GM12801 (cell line): ENCODE data around the gene SYT17.

ENCODE experiments used
- CTCF ChIP-seq: IDR thresholded peaks from one replicate; pipeline ENCODE4 v1.5.1; 2011; ENCODE audit warnings: control low read depth; ENCODE audit not compliant: insufficient read length; ENCODE audit errors: extremely low read depth

SYT17 gene

DNA sequence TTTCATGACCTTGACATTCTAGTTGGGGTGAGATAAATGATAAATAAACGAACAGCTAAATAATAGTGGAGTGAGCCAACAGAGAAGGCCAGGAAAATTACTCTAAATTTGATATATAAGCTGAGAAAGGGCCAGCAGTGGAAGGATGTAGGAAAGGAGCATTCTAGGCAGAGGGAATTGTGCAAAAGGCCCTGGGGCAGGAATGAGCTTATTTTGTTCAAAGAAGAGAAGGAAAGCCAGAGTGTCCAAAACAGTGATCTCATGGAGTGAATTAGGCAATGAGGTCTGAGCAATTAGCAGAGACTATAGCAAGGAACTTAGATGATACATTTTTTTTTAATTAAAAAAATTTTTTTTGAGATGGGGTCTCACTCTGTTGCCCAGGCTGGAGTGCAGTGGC, 74.1 kb downstream of the SYT17 start:
- TF ChIP-seq CTCF, result no peak

GRCh38 chr16:19242987-19243575, 75.0 kb downstream of the SYT17 start:
- TF ChIP-seq CTCF, result no peak

- no peak for TF ChIP-seq CTCF
These were observed 77.4 kb downstream of the SYT17 start for GRCh38 chr16:19245326-19245925.

DNA sequence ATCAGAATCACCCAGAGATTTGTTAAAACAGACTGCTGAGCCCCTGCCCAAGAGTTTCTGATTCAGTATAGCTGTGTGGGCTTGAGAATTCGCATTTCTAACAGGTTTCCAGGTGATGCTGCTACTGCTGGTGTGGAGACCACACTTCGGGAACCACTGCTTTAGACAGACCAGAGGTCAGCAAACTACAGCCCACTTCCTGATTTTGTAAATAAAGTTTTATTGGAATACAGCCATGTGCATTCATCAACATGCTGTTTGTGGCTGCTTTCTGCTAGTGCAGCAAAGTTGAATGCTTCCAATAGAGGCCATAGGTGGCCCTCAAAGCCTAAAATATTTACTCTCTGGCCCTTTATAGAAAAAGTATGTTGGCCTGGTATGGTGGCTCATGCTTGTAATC, 84.9 kb downstream of the SYT17 start:
- TF ChIP-seq CTCF, result no peak

DNA sequence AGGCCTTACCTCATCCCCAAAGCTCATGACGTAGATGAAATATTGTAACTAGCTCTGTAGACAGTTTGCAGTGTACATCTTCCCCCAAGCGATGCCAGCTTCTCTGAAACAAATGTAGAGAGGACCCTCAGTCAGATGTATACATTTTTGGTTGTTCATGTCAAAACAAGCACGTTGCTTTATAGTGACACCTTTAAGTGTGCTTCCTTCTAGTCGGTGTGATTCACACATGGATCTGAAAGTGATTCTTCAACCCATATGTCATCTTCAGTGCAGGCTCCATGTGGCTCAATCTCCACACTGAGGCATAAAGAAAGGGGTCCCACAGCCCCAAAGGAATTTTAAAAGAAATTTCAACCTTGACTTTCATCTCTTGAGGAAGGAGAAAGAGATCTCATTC, 86.6 kb downstream of the SYT17 start:
- TF ChIP-seq CTCF, result no peak

- TF ChIP-seq CTCF, result no peak
These were observed 96.2 kb downstream of the SYT17 start for GRCh38 chr16:19264123-19264673.

DNA sequence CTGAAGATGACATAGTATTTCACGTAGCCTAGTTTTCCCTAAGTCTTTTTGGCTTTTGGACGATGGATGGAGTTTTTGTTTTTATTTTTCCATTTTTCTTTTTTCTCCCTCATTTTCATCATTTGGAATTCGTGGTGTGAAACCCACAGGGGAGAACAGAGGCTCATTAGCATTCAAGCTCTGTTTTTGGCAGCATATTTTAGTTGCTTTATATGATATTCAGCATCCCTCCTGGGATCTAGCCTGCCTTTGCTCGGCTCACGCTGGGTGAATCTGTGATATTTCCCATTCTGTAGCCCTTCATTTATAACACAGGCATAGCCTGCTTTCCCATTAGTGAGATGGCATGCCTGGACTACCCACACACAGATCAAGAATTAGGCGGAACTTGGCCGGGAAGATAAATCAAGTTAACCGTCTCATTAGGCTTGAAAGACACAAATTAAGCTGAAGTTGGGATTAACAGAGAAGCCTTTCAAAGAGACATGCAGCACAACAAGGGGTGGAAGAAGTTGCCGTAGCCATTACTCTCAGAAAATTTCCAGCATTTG, 97.4 kb downstream of the SYT17 start:
- TF ChIP-seq CTCF, result no peak
